Stomach (tissue), 4 donors: ENCODE data around the gene SHMT2.

Source experiments
- CTCF ChIP-seq, 7 experiments: fragments of 450-650 bp in 4 of 7; fragments of 200-600 bp in 3 of 7; sonication (generic) in 3 of 7; IDR thresholded peaks; one replicate each; pipeline ENCODE4 v1.5.1; 2016 to 2019; ENCODE audit warnings: antibody characterized with exemption in 7 of 7, control low read depth in 2 of 7, mild to moderate bottlenecking in 1 of 7
- POLR2AphosphoS5 ChIP-seq, 3 donors: sonication (generic); formaldehyde crosslinking; IDR thresholded peaks; one replicate each; pipeline ENCODE4 v1.6.1; 2016; ENCODE audit warnings: antibody characterized with exemption in 3 of 3

- no peak for TF ChIP-seq POLR2AphosphoS5 (IDR thresholded peaks at IDR 0.05)
- TF ChIP-seq CTCF (IDR thresholded peaks at IDR 0.05) = no peak
These were observed 12.8 kb downstream of the SHMT2 start for GRCh38 chr12:57242329-57242690.
